CD4-positive, alpha-beta memory T cell (primary cell): ENCODE measurements around the gene TMEM217. TPM values are rescaled to one million over a fixed set of nuclear protein-coding genes. Genes with fewer than 3 reads are reported as not detected.
A peak's percentile ranks its signal among the peaks of the same experiment; 100 is the strongest.
"Not testable (repeated sequence)": the region's sequence is repeated elsewhere in the genome, so short reads cannot be mapped to it uniquely, and the experiment has no call there.

Experiments used
- CTCF ChIA-PET: fragments of 350-600 bp; sonication (Branson Sonifier 250); formaldehyde crosslinking; loops from one replicate; lab custom pipeline; 2021; ENCODE audit warnings: inconsistent platforms; ENCODE audit not compliant: partially characterized antibody; lab: Charles Lee
- POLR2A ChIA-PET: fragments of 350-600 bp; sonication (Branson Sonifier 250); formaldehyde crosslinking; loops from one replicate; lab custom pipeline; 2021; ENCODE audit not compliant: partially characterized antibody; lab: Charles Lee
- DNase-seq, 5 donors: peaks; one replicate each; pipeline versions ENCODE4 v3.0.0 to v3.0.0-alpha.2; 2020 to 2022; ENCODE audit warnings: mixed read lengths in 1 of 5
- H3K27ac ChIP-seq: one replicate; pipeline ENCODE4 v1.7.0; 2013; ENCODE audit warnings: low read depth, low read length
- H3K27me3 ChIP-seq: 2 replicates; pipeline ENCODE4 v1.7.0; 2013; ENCODE audit warnings: mild to moderate bottlenecking, low read length, moderate library complexity; ENCODE audit not compliant: insufficient read depth
- H3K36me3 ChIP-seq: 2 replicates; pipeline ENCODE4 v1.7.0; 2013; ENCODE audit warnings: mild to moderate bottlenecking, low read length, moderate library complexity; ENCODE audit not compliant: insufficient read depth
- H3K4me1 ChIP-seq: 2 replicates; pipeline ENCODE4 v1.7.0; 2013; ENCODE audit warnings: mild to moderate bottlenecking, low read length, moderate library complexity; ENCODE audit not compliant: insufficient read depth
- H3K4me3 ChIP-seq, 2 donors: one replicate each; pipeline ENCODE4 v1.7.0; 2013; ENCODE audit warnings: low read length in 2 of 2, mild to moderate bottlenecking in 1 of 2
- H3K9me3 ChIP-seq, 2 donors: one replicate each; pipeline ENCODE4 v1.7.0; 2013; ENCODE audit warnings: low read length in 2 of 2, control low read depth in 1 of 2; ENCODE audit not compliant: control insufficient read depth in 1 of 2
- H3K27ac Mint-ChIP-seq, 7 donors: one replicate each; pipeline ENCODE4 v1.8.0; 2020 to 2021; ENCODE audit warnings: mixed read lengths in 7 of 7, mild to moderate bottlenecking in 6 of 7, inconsistent platforms in 3 of 7, moderate library complexity in 3 of 7
- H3K27me3 Mint-ChIP-seq, 2 donors: one replicate each; pipeline ENCODE4 v1.8.0; 2020 to 2021; ENCODE audit warnings: mixed read lengths in 2 of 2
- H3K36me3 Mint-ChIP-seq, 2 donors: one replicate each; pipeline ENCODE4 v1.8.0; 2020 to 2021; ENCODE audit warnings: mixed read lengths in 2 of 2, inconsistent platforms in 1 of 2, mild to moderate bottlenecking in 1 of 2
- H3K4me1 Mint-ChIP-seq, 4 donors: one replicate each; pipeline ENCODE4 v1.8.0; 2020 to 2021; ENCODE audit warnings: mixed read lengths in 4 of 4, mild to moderate bottlenecking in 1 of 4
- H3K4me3 Mint-ChIP-seq, 8 donors: one replicate each; pipeline ENCODE4 v1.8.0; 2020 to 2021; ENCODE audit warnings: mixed read lengths in 8 of 8, mild to moderate bottlenecking in 7 of 8, moderate library complexity in 6 of 8, inconsistent platforms in 3 of 8
- H3K9me3 Mint-ChIP-seq, 8 donors: one replicate each; pipeline ENCODE4 v1.8.0; 2020 to 2021; ENCODE audit warnings: mixed read lengths in 8 of 8, mild to moderate bottlenecking in 5 of 8, inconsistent platforms in 3 of 8, moderate library complexity in 1 of 8
- intact Hi-C: fragments of 100-400 bp; cut with micrococcal nuclease; formaldehyde crosslinking; loops from one replicate; pipeline ENCODE4 v1.15.1; 2023
- polyA plus RNA-seq, 2 donors: library from polyadenylated mRNA; unstranded; fragments of 300-500 nt; fragmentation: Illumina TruSeq; gene quantifications; one replicate each; pipeline ENCODE4 v1.2.3, GENCODE V29; 2021
- total RNA-seq, 2 experiments: library from RNA; stranded (reverse); gene quantifications; one replicate each; pipeline ENCODE4 v1.2.3, GENCODE V29; 2021

Gene TMEM217
- total RNA-seq (1 to 10 TPM in 1 of 2 experiments, not detected in 1; 1.4 TPM), polyA plus RNA-seq (under 1 TPM; 0.31 to 0.42 TPM)

DNA sequence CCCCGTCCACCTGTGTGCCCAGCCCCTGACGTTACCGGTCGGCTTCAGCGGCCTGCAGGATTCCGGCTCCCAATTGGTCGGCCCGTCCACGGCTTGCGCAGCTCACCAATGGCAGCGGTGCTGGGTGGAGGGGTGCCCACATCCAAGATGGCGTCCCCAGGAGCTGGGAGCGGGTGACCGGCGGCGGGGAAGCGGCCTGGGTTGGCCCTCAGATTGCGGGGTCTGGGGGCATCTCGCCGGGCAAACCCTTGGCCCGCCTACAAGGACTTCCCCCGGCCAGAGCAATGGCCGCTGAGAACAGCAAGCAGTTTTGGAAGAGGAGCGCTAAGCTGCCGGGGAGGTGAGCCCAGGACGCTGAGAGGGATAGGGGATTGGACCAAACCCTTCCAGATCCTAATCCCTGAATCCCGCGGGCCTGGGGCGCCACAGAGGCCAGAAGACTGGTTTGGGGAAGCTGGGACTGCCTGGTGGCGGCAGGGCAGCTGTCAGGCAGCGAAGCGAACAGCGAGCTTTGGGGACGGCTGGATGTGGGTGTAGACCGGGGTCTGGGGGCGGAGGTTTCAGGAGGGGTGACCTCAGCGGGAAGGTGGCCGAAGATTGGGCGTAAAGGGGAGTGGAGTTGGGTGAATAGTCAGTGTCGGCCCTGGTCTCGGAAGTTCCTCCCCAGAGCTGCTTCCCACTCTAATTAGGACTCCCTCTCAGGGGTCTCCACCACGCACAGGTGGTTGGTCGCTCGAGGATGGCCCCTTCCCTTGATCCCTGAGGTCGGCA is at the start of gene TMEM217, which contains the start of gene TBC1D22B:
TSS of gene TMEM217 (minus strand) at position 511 of the 771 bp plus-strand sequence. CDS start 39,114 bp downstream, outside the sequence.
TSS of gene TBC1D22B (plus strand) at position 139 of the 771 bp plus-strand sequence. CDS start at position 285, 146 bp downstream.
- CTCF ChIA-PET, result interaction anchor here (0.7 to 1.2 kb wide), 5 partner anchors 10 to 373 kb away, joined by 3 to 4 read pairs (median 3); no protein-coding TSS in a partner anchor
- Mint-ChIP-seq H3K27ac (peak within 1 kb of the TSS; percentile 87 to 97 (median 92)), H3K36me3 (peaks cover 2 to 7% of the 10 kb centered on the region in 2 donors), H3K4me3 (peak within 1 kb of the TSS; percentile 86 to 96 (median 92)), H3K27me3 (no peaks in the 10 kb centered on the region), H3K9me3 (no peaks in the 10 kb centered on the region), H3K4me1 (peaks cover 25 to 59% (median 38%) of the 10 kb centered on the region in 4 donors)
- Histone ChIP-seq H3K9me3 (no peaks in the 10 kb centered on the region), H3K27me3 (no peaks in the 10 kb centered on the region), H3K4me1 (peaks cover 38% of the 10 kb centered on the region), H3K36me3 (no peaks in the 10 kb centered on the region), H3K27ac (peak within 1 kb of the TSS; percentile 97), H3K4me3 (peak within 1 kb of the TSS; percentile 55 to 93)
- intact Hi-C loops, result loop anchor here (1.0 kb wide), 1 partner anchor 373 kb away; the partner anchor contains the start of gene C6orf89
- POLR2A ChIA-PET, result interaction anchor here (0.6 to 1.5 kb wide), 11 partner anchors 18 to 609 kb away, joined by 3 to 9 read pairs (median 3); partner anchors contain the start of genes MTCH1 and PI16
- DNase-seq, result peak; percentile 93 to 96 (median 93)

- intact Hi-C loops, result not testable (repeated sequence)
Observed at GRCh38 chr6:37307484-37307883, 49.5 kb upstream of the TMEM217 start.

DNA sequence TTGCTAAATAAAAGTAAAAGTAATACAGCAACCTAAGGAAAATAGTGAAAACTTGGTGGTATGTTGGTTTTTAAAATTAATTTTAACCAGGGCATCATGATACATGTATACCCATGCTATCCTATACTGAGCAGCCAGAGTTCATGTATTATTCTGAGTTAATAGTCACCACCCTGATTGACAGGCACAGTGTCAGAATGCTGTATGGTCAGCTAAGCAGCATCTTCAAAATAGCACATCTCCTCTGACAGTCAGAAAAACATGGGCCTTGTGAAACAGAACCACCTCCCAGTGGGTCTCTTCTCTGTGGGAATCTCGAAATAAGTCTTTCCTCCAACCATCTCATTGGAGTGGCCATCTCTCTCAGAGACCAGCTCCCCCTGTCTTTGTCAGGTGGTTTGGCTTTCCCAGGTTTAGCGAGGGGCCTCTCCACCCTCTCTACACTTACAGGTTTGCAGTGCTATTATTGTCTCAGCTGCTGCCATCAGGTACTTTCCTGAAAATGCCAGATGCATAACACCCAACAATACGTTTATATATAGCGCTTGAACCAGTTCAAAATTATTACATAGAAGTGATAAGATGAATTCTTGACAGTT is 48.8 kb upstream of the TMEM217 start:
- H3K27me3 ChIP-seq, result no peaks in the 10 kb centered on the region
- no peak overlapping the region for H3K27ac ChIP-seq
- POLR2A ChIA-PET, result no interaction called here
- Mint-ChIP-seq H3K9me3 (no peaks in the 10 kb centered on the region), H3K27ac (peak overlapping the region in 1 of 7 donors; percentile 62), H3K4me1 (peaks cover 0 to 2% (median under 1%) of the 10 kb centered on the region in 4 donors), H3K36me3 (peaks cover 34 to 48% of the 10 kb centered on the region in 2 donors), H3K4me3 (no peak overlapping the region), H3K27me3 (no peaks in the 10 kb centered on the region)
- intact Hi-C loops, result no loop called here
- H3K9me3 ChIP-seq, result no peaks in the 10 kb centered on the region
- no peak overlapping the region for H3K4me3 ChIP-seq
- no peak for DNase-seq
- H3K36me3 ChIP-seq, result peaks cover 39% of the 10 kb centered on the region
- CTCF ChIA-PET, result interaction anchor here (1.9 kb wide), 1 partner anchor 19 kb away, joined by 5 read pairs; no protein-coding TSS in a partner anchor
- H3K4me1 ChIP-seq, result no peaks in the 10 kb centered on the region

More at GRCh38 chr6:37307484-37307883, 49.5 kb upstream of the TMEM217 start:
- POLR2A ChIA-PET, H3K4me1 Mint-ChIP-seq, H3K9me3 Mint-ChIP-seq, H3K9me3 ChIP-seq, H3K4me3 ChIP-seq, H3K27ac Mint-ChIP-seq, DNase-seq, H3K27ac ChIP-seq, H3K4me3 Mint-ChIP-seq, H3K27me3 Mint-ChIP-seq, H3K4me1 ChIP-seq, H3K27me3 ChIP-seq: not testable (repeated sequence)
- H3K36me3 Mint-ChIP-seq, result peaks cover 27 to 44% of the 10 kb centered on the region in 2 donors
- peaks cover 34% of the 10 kb centered on the region for H3K36me3 ChIP-seq
- CTCF ChIA-PET, result interaction anchor here (1.9 kb wide), 1 partner anchor 19 kb away, joined by 5 read pairs; no protein-coding TSS in a partner anchor

GRCh38 chr6:37305841-37306425 is 48.0 kb upstream of the TMEM217 start:
- H3K4me3 ChIP-seq, result no peak overlapping the region
- no peak overlapping the region for H3K27ac Mint-ChIP-seq
- peaks cover 47% of the 10 kb centered on the region for H3K36me3 ChIP-seq
- ChIA-PET CTCF (interaction anchor here (0.5 to 1.9 kb wide), 4 partner anchors 10 to 387 kb away, joined by 3 to 5 read pairs (median 4); no protein-coding TSS in a partner anchor), POLR2A (no interaction called here)
- no peaks in the 10 kb centered on the region for H3K27me3 Mint-ChIP-seq
- no peak overlapping the region for H3K4me3 Mint-ChIP-seq
- no peaks in the 10 kb centered on the region for H3K9me3 Mint-ChIP-seq
- H3K4me1 ChIP-seq, result no peaks in the 10 kb centered on the region
- intact Hi-C loops, result no loop called here
- DNase-seq, result no peak
- no peaks in the 10 kb centered on the region for H3K9me3 ChIP-seq
- no peak overlapping the region for H3K27ac ChIP-seq
- peaks cover 0 to 2% (median under 1%) of the 10 kb centered on the region in 4 donors for H3K4me1 Mint-ChIP-seq
- peaks cover 36 to 54% of the 10 kb centered on the region in 2 donors for H3K36me3 Mint-ChIP-seq
- no peaks in the 10 kb centered on the region for H3K27me3 ChIP-seq

DNA sequence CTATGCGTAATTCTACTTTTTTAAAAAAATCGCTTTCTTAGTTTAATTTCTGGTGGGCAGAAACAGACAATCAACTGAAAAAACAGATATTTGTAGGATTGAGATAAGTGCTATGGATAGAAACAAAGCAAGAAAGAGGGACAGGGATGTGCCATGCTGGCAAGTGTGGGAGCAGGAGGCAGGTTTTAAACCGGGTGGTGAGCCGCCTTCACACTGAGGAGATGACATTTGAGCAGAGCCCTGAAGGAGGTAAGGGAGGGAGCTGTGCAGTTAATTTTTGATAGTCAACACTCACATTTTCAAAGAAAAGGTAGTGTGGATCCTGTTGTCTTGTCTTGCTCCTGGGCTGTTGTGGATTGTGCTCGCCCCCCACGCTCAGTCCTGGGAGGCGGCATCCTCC is 46.8 kb upstream of the TMEM217 start:
- peaks cover 0 to 2% (median under 1%) of the 10 kb centered on the region in 4 donors for H3K4me1 Mint-ChIP-seq

DNA sequence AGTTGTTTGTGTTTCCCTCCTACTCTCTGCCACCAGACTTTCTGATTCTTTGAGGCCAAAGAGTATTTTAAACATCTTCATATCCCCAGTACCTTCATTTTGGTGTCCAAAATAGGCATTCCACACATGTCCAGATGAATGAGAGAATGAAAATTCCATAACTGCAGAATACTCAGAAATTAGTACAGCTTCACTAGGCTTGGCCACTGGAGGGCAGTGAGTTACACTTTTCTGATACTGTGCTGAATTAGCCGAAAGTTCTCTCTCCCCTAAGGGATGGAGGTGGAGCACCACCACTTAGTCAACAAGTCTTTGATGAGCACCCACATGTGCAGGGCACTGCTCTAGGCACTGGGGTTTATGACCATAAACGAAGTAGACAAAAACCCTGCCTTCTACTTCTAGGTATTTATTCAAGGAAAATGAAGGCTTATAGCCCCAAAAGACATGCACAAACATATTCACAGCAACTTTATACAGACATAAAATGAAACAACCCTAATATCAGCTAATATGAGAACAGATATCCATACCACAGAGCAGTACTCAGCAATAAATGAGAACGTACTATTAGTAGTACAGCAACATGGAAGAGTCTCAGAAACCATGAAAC is 46.1 kb upstream of the TMEM217 start:
- H3K4me3 Mint-ChIP-seq, result no peak overlapping the region
- Histone ChIP-seq H3K4me3 (no peak overlapping the region), H3K27ac (no peak overlapping the region), H3K36me3 (peaks cover 47% of the 10 kb centered on the region), H3K9me3 (no peaks in the 10 kb centered on the region), H3K27me3 (no peaks in the 10 kb centered on the region), H3K4me1 (no peaks in the 10 kb centered on the region)
- peak overlapping the region in 1 of 7 donors; percentile 87 for H3K27ac Mint-ChIP-seq
- no peaks in the 10 kb centered on the region for H3K9me3 Mint-ChIP-seq
- H3K4me1 Mint-ChIP-seq, result peaks cover 0 to 2% (median under 1%) of the 10 kb centered on the region in 4 donors
- ChIA-PET POLR2A (no interaction called here), CTCF (interaction anchor here (1.4 kb wide), 1 partner anchor 22 kb away, joined by 3 read pairs; no protein-coding TSS in a partner anchor)
- H3K27me3 Mint-ChIP-seq, result no peaks in the 10 kb centered on the region
- no peak for DNase-seq
- intact Hi-C loops, result no loop called here
- peaks cover 46 to 67% of the 10 kb centered on the region in 2 donors for H3K36me3 Mint-ChIP-seq

More for the DNA sequence above, 46.8 kb upstream of the TMEM217 start:
- Mint-ChIP-seq H3K27ac (no peak overlapping the region), H3K9me3 (no peaks in the 10 kb centered on the region), H3K36me3 (peaks cover 40 to 60% of the 10 kb centered on the region in 2 donors), H3K4me3 (no peak overlapping the region), H3K27me3 (no peaks in the 10 kb centered on the region)
- H3K9me3 ChIP-seq, result no peaks in the 10 kb centered on the region
- no peak overlapping the region for H3K4me3 ChIP-seq
- H3K27ac ChIP-seq, result no peak overlapping the region
- peaks cover 47% of the 10 kb centered on the region for H3K36me3 ChIP-seq
- H3K27me3 ChIP-seq, result no peaks in the 10 kb centered on the region
- ChIA-PET CTCF (interaction anchor here (1.4 to 1.9 kb wide), 2 partner anchors 11 to 21 kb away, joined by 3 to 5 read pairs; no protein-coding TSS in a partner anchor), POLR2A (no interaction called here)
- DNase-seq, result no peak
- intact Hi-C loops, result no loop called here
- H3K4me1 ChIP-seq, result no peaks in the 10 kb centered on the region
